ENCODE results near the gene DPYSL5. TPM values are rescaled to one million over a fixed set of nuclear protein-coding genes. Genes with fewer than 3 reads are reported as not detected.

DPYSL5 gene
- total RNA-seq, 1 donor from 2014 or later: 2.9 TPM

DNA sequence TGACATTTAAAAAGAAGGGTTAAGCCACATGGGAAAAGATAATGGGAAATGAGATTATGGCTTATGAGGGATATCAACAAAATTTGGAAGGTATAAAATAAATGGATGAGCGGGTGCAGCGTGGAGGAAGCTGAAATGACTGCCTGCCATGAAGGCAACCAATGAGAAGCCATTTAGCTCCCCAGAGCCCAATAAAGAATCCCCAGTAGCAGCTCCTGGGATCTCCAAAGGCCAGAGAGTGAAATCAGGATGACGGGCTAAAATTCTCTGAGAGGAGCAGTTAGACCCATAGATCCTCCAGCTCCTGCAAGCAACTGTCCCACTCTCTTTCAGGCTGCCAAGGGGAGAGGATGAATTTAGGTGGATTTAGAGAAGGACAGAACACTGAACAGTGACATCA, 109.6 kb downstream of the DPYSL5 start:
- Mint-ChIP-seq H3K27ac (ENCODE audit: unreplicated experiment) (no peak overlapping the region), H3K36me3 (ENCODE audit: low read depth, unreplicated experiment) (no peaks in the 10 kb centered on the region), H3K4me3 (ENCODE audit: unreplicated experiment) (no peak overlapping the region), H3K4me1 (ENCODE audit: low read depth, unreplicated experiment) (no peaks in the 10 kb centered on the region), H3K9me3 (ENCODE audit: unreplicated experiment) (no peaks in the 10 kb centered on the region), H3K27me3 (ENCODE audit: low read depth, unreplicated experiment) (peaks cover 46% of the 10 kb centered on the region)
- no peak overlapping the region for H2AFZ ChIP-seq (ENCODE audit: low read depth, low read length)
- no peaks in the 10 kb centered on the region for H3K79me2 ChIP-seq (ENCODE audit: insufficient read depth, low read length)
- no peak for TF ChIP-seq EZH2 (IDR thresholded peaks at IDR 0.05; ENCODE audit: insufficient read depth, low read length)
- TF ChIP-seq, protein P1, sequence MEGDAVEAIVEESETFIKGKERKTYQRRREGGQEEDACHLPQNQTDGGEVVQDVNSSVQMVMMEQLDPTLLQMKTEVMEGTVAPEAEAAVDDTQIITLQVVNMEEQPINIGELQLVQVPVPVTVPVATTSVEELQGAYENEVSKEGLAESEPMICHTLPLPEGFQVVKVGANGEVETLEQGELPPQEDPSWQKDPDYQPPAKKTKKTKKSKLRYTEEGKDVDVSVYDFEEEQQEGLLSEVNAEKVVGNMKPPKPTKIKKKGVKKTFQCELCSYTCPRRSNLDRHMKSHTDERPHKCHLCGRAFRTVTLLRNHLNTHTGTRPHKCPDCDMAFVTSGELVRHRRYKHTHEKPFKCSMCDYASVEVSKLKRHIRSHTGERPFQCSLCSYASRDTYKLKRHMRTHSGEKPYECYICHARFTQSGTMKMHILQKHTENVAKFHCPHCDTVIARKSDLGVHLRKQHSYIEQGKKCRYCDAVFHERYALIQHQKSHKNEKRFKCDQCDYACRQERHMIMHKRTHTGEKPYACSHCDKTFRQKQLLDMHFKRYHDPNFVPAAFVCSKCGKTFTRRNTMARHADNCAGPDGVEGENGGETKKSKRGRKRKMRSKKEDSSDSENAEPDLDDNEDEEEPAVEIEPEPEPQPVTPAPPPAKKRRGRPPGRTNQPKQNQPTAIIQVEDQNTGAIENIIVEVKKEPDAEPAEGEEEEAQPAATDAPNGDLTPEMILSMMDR (IDR thresholded peaks at IDR 0.05; ENCODE audit: insufficient read depth, low read depth, low read length): no peak
- peaks cover 58% of the 10 kb centered on the region for H3K27me3 ChIP-seq (ENCODE audit: insufficient read depth, low read length)
- H3K9me3 ChIP-seq (ENCODE audit: insufficient read depth, low read depth, low read length): no peaks in the 10 kb centered on the region
- no peak overlapping the region for H3K4me3 ChIP-seq (ENCODE audit: insufficient read depth, low read depth, low read length)
- H3K4me1 ChIP-seq (ENCODE audit: insufficient read depth, low read length): no peaks in the 10 kb centered on the region
- no peaks in the 10 kb centered on the region for H3K36me3 ChIP-seq (ENCODE audit: insufficient read depth, low read length)
- no peak overlapping the region for H3K4me2 ChIP-seq (ENCODE audit: low read length)
- no peak overlapping the region for H3K9ac ChIP-seq (ENCODE audit: low read length)
- no peak overlapping the region for H3K27ac ChIP-seq (ENCODE audit: low read depth, low read length)
- no peak for FAIRE-seq
- DNase-seq (ENCODE audit: low read depth): no peak
- H4K20me1 ChIP-seq (ENCODE audit: insufficient read depth, low read length): no peaks in the 10 kb centered on the region

DNA sequence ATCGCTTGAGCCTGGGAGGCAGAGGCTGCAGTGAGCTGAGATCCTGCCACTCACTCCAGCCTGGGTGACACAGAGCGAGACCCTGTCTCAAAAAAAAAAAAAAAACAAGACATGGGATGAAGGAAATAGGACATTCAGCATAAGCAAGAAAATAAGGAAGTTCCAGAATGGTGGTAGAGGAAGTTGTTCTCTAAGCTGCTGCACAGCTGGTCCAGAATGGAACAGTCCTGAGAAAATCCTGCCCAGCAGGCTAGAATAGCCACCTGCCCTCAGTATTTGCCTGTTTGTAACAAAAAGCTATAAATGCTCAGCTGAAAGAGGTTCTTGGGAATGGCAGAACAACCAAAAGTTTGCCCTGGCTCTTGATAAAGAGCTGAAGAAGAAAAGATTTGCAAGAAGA, 111.4 kb downstream of the DPYSL5 start:
- H3K4me3 Mint-ChIP-seq (ENCODE audit: unreplicated experiment): no peak overlapping the region
- FAIRE-seq: no peak

More for the DNA sequence above, 111.4 kb downstream of the DPYSL5 start:
- Mint-ChIP-seq H3K4me1 (ENCODE audit: low read depth, unreplicated experiment) (no peaks in the 10 kb centered on the region), H3K27ac (ENCODE audit: unreplicated experiment) (no peak overlapping the region), H3K36me3 (ENCODE audit: low read depth, unreplicated experiment) (no peaks in the 10 kb centered on the region), H3K9me3 (ENCODE audit: unreplicated experiment) (no peaks in the 10 kb centered on the region), H3K27me3 (ENCODE audit: low read depth, unreplicated experiment) (peaks cover 42% of the 10 kb centered on the region)
- no peaks in the 10 kb centered on the region for H3K4me1 ChIP-seq (ENCODE audit: insufficient read depth, low read length)
- H4K20me1 ChIP-seq (ENCODE audit: insufficient read depth, low read length): no peaks in the 10 kb centered on the region
- no peak overlapping the region for H3K9ac ChIP-seq (ENCODE audit: low read length)
- no peak overlapping the region for H3K27ac ChIP-seq (ENCODE audit: low read depth, low read length)
- H3K9me3 ChIP-seq (ENCODE audit: insufficient read depth, low read depth, low read length): no peaks in the 10 kb centered on the region
- no peak overlapping the region for H2AFZ ChIP-seq (ENCODE audit: low read depth, low read length)
- no peaks in the 10 kb centered on the region for H3K36me3 ChIP-seq (ENCODE audit: insufficient read depth, low read length)
- H3K4me3 ChIP-seq (ENCODE audit: insufficient read depth, low read depth, low read length): no peak overlapping the region
- H3K4me2 ChIP-seq (ENCODE audit: low read length): no peak overlapping the region
- TF ChIP-seq, protein P1 (IDR thresholded peaks at IDR 0.05; ENCODE audit: insufficient read depth, low read depth, low read length): no peak
- TF ChIP-seq EZH2 (IDR thresholded peaks at IDR 0.05; ENCODE audit: insufficient read depth, low read length): no peak
- no peak for DNase-seq (ENCODE audit: low read depth)
- peaks cover 51% of the 10 kb centered on the region for H3K27me3 ChIP-seq (ENCODE audit: insufficient read depth, low read length)
- H3K79me2 ChIP-seq (ENCODE audit: insufficient read depth, low read length): no peaks in the 10 kb centered on the region

Measured in astrocyte (in vitro differentiated cells and primary cell).